Lower leg skin (tissue), 4 donors: ENCODE results near the gene C3orf70. TPM values are rescaled to one million over a fixed set of nuclear protein-coding genes. Genes with fewer than 3 reads are reported as not detected.

ENCODE experiments used
- DNase-seq, 2 donors: peaks; one replicate each; pipeline ENCODE4 v3.0.0-alpha.2; 2019; ENCODE audit warnings: low spot score in 2 of 2
- H3K4me3 ChIP-seq: fragments of 200-600 bp; sonication (generic); 2 replicates; pipeline ENCODE4 v1.5.1; 2017; ENCODE audit warnings: mild to moderate bottlenecking, low read depth; ENCODE audit not compliant: poor library complexity, severe bottlenecking
- CTCF ChIP-seq, 3 donors: fragments of 450-650 bp; IDR thresholded peaks; one replicate each; pipeline ENCODE4 v1.5.1; 2016; ENCODE audit warnings: antibody characterized with exemption in 3 of 3, mild to moderate bottlenecking in 3 of 3, moderate library complexity in 2 of 3
- POLR2A ChIP-seq, 2 donors: fragments of 450-650 bp; IDR thresholded peaks; one replicate each; pipeline ENCODE4 v1.6.1; 2016 to 2017; ENCODE audit warnings: antibody characterized with exemption in 2 of 2, mild to moderate bottlenecking in 1 of 2, moderate library complexity in 1 of 2
- WGBS, 2 donors: methylation state at CpG; one replicate each; pipeline ENCODE4 v1.1.5; 2018; 5-methylcytosine and 5-hydroxymethylcytosine counted together
- intact Hi-C: fragments of 100-400 bp; cut with DNase I; formaldehyde crosslinking; loops from one replicate; pipeline ENCODE4 v1.15.0; 2023; ENCODE audit warnings: low total_unique reads
- total RNA-seq, 4 donors: library from RNA; depleted of rRNA; stranded (reverse); fragments of >200 nt; gene quantifications; one replicate each; pipeline ENCODE4 v1.1.0, GENCODE V29; 2016

Gene C3orf70
- total RNA-seq, 4 donors from 2014 or later = 0.84 to 5.5 (median 4.3) TPM

- DNase-seq = no peak
- no peak for TF ChIP-seq CTCF (IDR thresholded peaks at IDR 0.05)
- TF ChIP-seq POLR2A (IDR thresholded peaks at IDR 0.05) = no peak
- no peak overlapping the region for H3K4me3 ChIP-seq
- WGBS, 2 donors = 82 to 86% methylated on average over 25 to 28 of the region's 28 CpGs
- intact Hi-C loops = no loop called here
Observed at GRCh38 chr3:185069037-185070030, 83.5 kb downstream of the C3orf70 start.

- no peak for DNase-seq
- intact Hi-C loops = no loop called here
- no peak overlapping the region for H3K4me3 ChIP-seq
- 70 to 78% methylated on average over 11 of the region's 11 CpGs for WGBS, 2 donors
- TF ChIP-seq POLR2A (IDR thresholded peaks at IDR 0.05) = no peak
- no peak for TF ChIP-seq CTCF (IDR thresholded peaks at IDR 0.05)
Observed at GRCh38 chr3:185067173-185067572, 85.7 kb downstream of the C3orf70 start.

DNA sequence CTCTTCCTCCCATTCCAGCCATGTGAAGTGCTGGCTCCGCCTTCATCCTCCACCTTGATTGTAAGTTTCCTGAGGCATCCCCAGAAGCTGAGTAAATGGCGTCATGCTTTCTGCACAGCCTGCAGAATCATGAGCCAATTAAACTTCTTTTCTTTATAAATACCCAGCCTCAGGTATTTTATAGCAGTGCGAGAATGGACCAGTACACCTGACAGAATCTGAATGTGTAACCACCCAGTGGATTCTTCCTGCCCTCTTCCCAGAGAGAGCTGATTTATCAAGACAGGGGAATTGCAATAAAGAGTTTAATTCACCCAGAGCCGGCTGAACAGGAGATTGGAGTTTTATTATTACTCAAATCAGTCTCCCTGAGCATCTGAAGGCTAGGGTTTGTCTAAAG lies 86.6 kb downstream of the C3orf70 start:
- 88 to 92% methylated on average over 4 of the region's 4 CpGs for WGBS, 2 donors
- TF ChIP-seq CTCF (IDR thresholded peaks at IDR 0.05) (no peak), POLR2A (IDR thresholded peaks at IDR 0.05) (no peak)
- intact Hi-C loops = no loop called here
- H3K4me3 ChIP-seq = no peak overlapping the region
- DNase-seq = no peak

- no peak overlapping the region for H3K4me3 ChIP-seq
- no peak for TF ChIP-seq POLR2A (IDR thresholded peaks at IDR 0.05)
- no peak for TF ChIP-seq CTCF (IDR thresholded peaks at IDR 0.05)
- intact Hi-C loops = no loop called here
- 85 to 96% methylated on average over 3 of the region's 3 CpGs for WGBS, 2 donors
- no peak for DNase-seq
Observed at GRCh38 chr3:185065059-185065458, 87.8 kb downstream of the C3orf70 start.

- no peak overlapping the region for H3K4me3 ChIP-seq
- no peak for DNase-seq
- no peak for TF ChIP-seq CTCF (IDR thresholded peaks at IDR 0.05)
- TF ChIP-seq POLR2A (IDR thresholded peaks at IDR 0.05) = no peak
- 59 to 67% methylated on average over 3 of the region's 3 CpGs for WGBS, 2 donors
- intact Hi-C loops = no loop called here
Observed at GRCh38 chr3:185063431-185063830, 89.4 kb downstream of the C3orf70 start.
